Karpas-422 (cell line): ENCODE data around the gene KIAA1549. TPM values are rescaled to one million over a fixed set of nuclear protein-coding genes. Genes with fewer than 3 reads are reported as not detected.

Experiments used
- DNase-seq: peaks from one replicate; pipeline ENCODE4 v3.0.0-alpha.2; 2015
- H2AFZ ChIP-seq: fragments of 200-600 bp; sonication (generic); 2 replicates; pipeline ENCODE4 v1.6.1; 2014; ENCODE audit warnings: antibody characterized with exemption, low read length, mixed read lengths
- H3K27ac ChIP-seq: fragments of 200-600 bp; sonication (generic); 2 replicates; pipeline ENCODE4 v1.5.1; 2014; ENCODE audit warnings: mild to moderate bottlenecking, low read length, moderate library complexity
- H3K27me3 ChIP-seq: fragments of 200-600 bp; sonication (generic); 2 replicates; pipeline ENCODE4 v1.6.1; 2014; ENCODE audit warnings: low read length, mixed read lengths
- H3K36me3 ChIP-seq: fragments of 200-600 bp; sonication (generic); 2 replicates; pipeline ENCODE4 v1.6.1; 2014; ENCODE audit warnings: low read length, mixed read lengths; ENCODE audit not compliant: insufficient read depth
- H3K4me1 ChIP-seq: fragments of 200-600 bp; sonication (generic); 2 replicates; pipeline ENCODE4 v1.6.1; 2014; ENCODE audit warnings: mild to moderate bottlenecking, low read length, mixed read lengths
- H3K4me2 ChIP-seq: fragments of 200-600 bp; sonication (generic); 2 replicates; pipeline ENCODE4 v1.6.1; 2014; ENCODE audit warnings: low read length, low read depth, mild to moderate bottlenecking; ENCODE audit not compliant: poor library complexity, severe bottlenecking
- H3K4me3 ChIP-seq: fragments of 200-600 bp; sonication (generic); 2 replicates; pipeline ENCODE4 v1.5.1; 2014; ENCODE audit warnings: mild to moderate bottlenecking, antibody characterized with exemption, low read length, mixed read lengths
- H3K79me2 ChIP-seq: fragments of 200-600 bp; sonication (generic); 2 replicates; pipeline ENCODE4 v1.6.1; 2014; ENCODE audit warnings: mild to moderate bottlenecking, low read length, mixed read lengths
- H3K9ac ChIP-seq: fragments of 200-600 bp; sonication (generic); 2 replicates; pipeline ENCODE4 v1.6.0; 2014; ENCODE audit warnings: low read length
- H3K9me2 ChIP-seq: fragments of 200-600 bp; sonication (generic), shearing (Covaris generic); replicated peaks from 2 replicates; pipeline ENCODE4 v1.6.0; 2014; ENCODE audit warnings: mild to moderate bottlenecking, low read length, moderate library complexity; ENCODE audit not compliant: insufficient read depth
- H3K9me3 ChIP-seq: fragments of 300-700, 200-600 bp; sonication (generic); 2 replicates; pipeline ENCODE4 v1.6.1; 2014; ENCODE audit warnings: low read length, mixed read lengths
- H4K20me1 ChIP-seq: fragments of 200-600 bp; sonication (generic); 2 replicates; pipeline ENCODE4 v1.6.1; 2014; ENCODE audit warnings: mild to moderate bottlenecking, antibody characterized with exemption, low read length, low read depth; ENCODE audit not compliant: insufficient read depth
- total RNA-seq: library from RNA; depleted of rRNA; stranded (reverse); fragments of >200 nt; shearing (Covaris generic); gene quantifications from 2 replicates; pipeline ENCODE4 v1.2.3, GENCODE V29; 2014; ENCODE audit warnings: low replicate concordance

KIAA1549 gene
- total RNA-seq, 1 experiment from 2014 or later: not detected

GRCh38 chr7:138849701-138850100 is 131.5 kb downstream of the KIAA1549 start:
- H3K9ac ChIP-seq: no peak overlapping the region
- no peak overlapping the region for H2AFZ ChIP-seq
- DNase-seq: no peak
- no peaks in the 10 kb centered on the region for H3K4me1 ChIP-seq
- H3K9me3 ChIP-seq: no peaks in the 10 kb centered on the region
- no peaks in the 10 kb centered on the region for H4K20me1 ChIP-seq
- H3K9me2 ChIP-seq: no peaks in the 10 kb centered on the region
- H3K27ac ChIP-seq: no peak overlapping the region
- H3K4me2 ChIP-seq: no peak overlapping the region
- no peaks in the 10 kb centered on the region for H3K36me3 ChIP-seq
- no peaks in the 10 kb centered on the region for H3K27me3 ChIP-seq
- no peaks in the 10 kb centered on the region for H3K79me2 ChIP-seq
- H3K4me3 ChIP-seq: no peak overlapping the region

GRCh38 chr7:138848056-138848980 is 132.9 kb downstream of the KIAA1549 start:
- H3K9me3 ChIP-seq: no peaks in the 10 kb centered on the region

GRCh38 chr7:138845711-138846110 is 135.5 kb downstream of the KIAA1549 start:
- Histone ChIP-seq H3K27me3 (no peaks in the 10 kb centered on the region; the same call in 1 of the 2 replicates), H3K4me1 (no peaks in the 10 kb centered on the region), H3K9me2 (no peaks in the 10 kb centered on the region), H3K9me3 (no peaks in the 10 kb centered on the region), H3K79me2 (no peaks in the 10 kb centered on the region), H3K9ac (no peak overlapping the region), H4K20me1 (no peaks in the 10 kb centered on the region), H3K4me2 (no peak overlapping the region), H3K4me3 (no peak overlapping the region), H2AFZ (no peak overlapping the region), H3K27ac (no peak overlapping the region), H3K36me3 (no peaks in the 10 kb centered on the region)
- no peak for DNase-seq

More at GRCh38 chr7:138848056-138848980, 132.9 kb downstream of the KIAA1549 start:
- H3K9me2 ChIP-seq: no peaks in the 10 kb centered on the region
- no peaks in the 10 kb centered on the region for H4K20me1 ChIP-seq
- no peak overlapping the region for H3K9ac ChIP-seq
- H3K79me2 ChIP-seq: no peaks in the 10 kb centered on the region
- H3K4me3 ChIP-seq: no peak overlapping the region
- no peak overlapping the region for H3K4me2 ChIP-seq
- DNase-seq: no peak
- H3K36me3 ChIP-seq: no peaks in the 10 kb centered on the region
- no peaks in the 10 kb centered on the region for H3K27me3 ChIP-seq
- H3K4me1 ChIP-seq: no peaks in the 10 kb centered on the region
- H2AFZ ChIP-seq: no peak overlapping the region
- H3K27ac ChIP-seq: no peak overlapping the region

- H4K20me1 ChIP-seq: no peaks in the 10 kb centered on the region
- H2AFZ ChIP-seq: no peak overlapping the region
- no peaks in the 10 kb centered on the region; the same call in 1 of the 2 replicates for H3K27me3 ChIP-seq
- no peak overlapping the region for H3K4me2 ChIP-seq
- H3K9ac ChIP-seq: no peak overlapping the region
- no peak overlapping the region for H3K4me3 ChIP-seq
- no peaks in the 10 kb centered on the region for H3K9me2 ChIP-seq
- no peaks in the 10 kb centered on the region for H3K36me3 ChIP-seq
- H3K27ac ChIP-seq: no peak overlapping the region
- DNase-seq: peak; percentile 47
- no peaks in the 10 kb centered on the region for H3K9me3 ChIP-seq
- no peaks in the 10 kb centered on the region for H3K79me2 ChIP-seq
- H3K4me1 ChIP-seq: no peaks in the 10 kb centered on the region
These were observed 137.3 kb downstream of the KIAA1549 start for GRCh38 chr7:138843632-138844580.

- H3K79me2 ChIP-seq: no peaks in the 10 kb centered on the region
- no peak overlapping the region for H2AFZ ChIP-seq
- no peaks in the 10 kb centered on the region for H3K9me2 ChIP-seq
These were observed 139.1 kb downstream of the KIAA1549 start for GRCh38 chr7:138842111-138842510.

GRCh38 chr7:138838166-138838565 is 143.0 kb downstream of the KIAA1549 start:
- Histone ChIP-seq H4K20me1 (no peaks in the 10 kb centered on the region), H3K9ac (no peak overlapping the region), H3K27me3 (no peaks in the 10 kb centered on the region; the same call in 1 of the 2 replicates), H2AFZ (no peak overlapping the region), H3K4me1 (no peaks in the 10 kb centered on the region), H3K79me2 (no peaks in the 10 kb centered on the region), H3K4me2 (no peak overlapping the region), H3K9me3 (no peaks in the 10 kb centered on the region), H3K36me3 (no peaks in the 10 kb centered on the region), H3K9me2 (no peaks in the 10 kb centered on the region), H3K4me3 (no peak overlapping the region), H3K27ac (no peak overlapping the region)
- no peak for DNase-seq

More at GRCh38 chr7:138842111-138842510, 139.1 kb downstream of the KIAA1549 start:
- no peaks in the 10 kb centered on the region for H3K4me1 ChIP-seq
- H3K4me3 ChIP-seq: no peak overlapping the region
- H3K27me3 ChIP-seq: no peaks in the 10 kb centered on the region; the same call in 1 of the 2 replicates
- no peaks in the 10 kb centered on the region for H3K36me3 ChIP-seq
- no peak for DNase-seq
- no peaks in the 10 kb centered on the region for H4K20me1 ChIP-seq
- no peak overlapping the region for H3K4me2 ChIP-seq
- no peaks in the 10 kb centered on the region for H3K9me3 ChIP-seq
- no peak overlapping the region for H3K27ac ChIP-seq
- H3K9ac ChIP-seq: no peak overlapping the region

- Histone ChIP-seq H3K4me2 (no peak overlapping the region), H2AFZ (no peak overlapping the region), H3K36me3 (no peaks in the 10 kb centered on the region), H3K79me2 (no peaks in the 10 kb centered on the region), H3K27me3 (no peaks in the 10 kb centered on the region), H3K9ac (no peak overlapping the region), H3K4me1 (no peaks in the 10 kb centered on the region), H4K20me1 (no peaks in the 10 kb centered on the region), H3K9me3 (no peaks in the 10 kb centered on the region), H3K27ac (no peak overlapping the region), H3K4me3 (no peak overlapping the region), H3K9me2 (no peaks in the 10 kb centered on the region)
- DNase-seq: no peak
These were observed 143.6 kb downstream of the KIAA1549 start for GRCh38 chr7:138837627-138838026.

- no peak overlapping the region for H2AFZ ChIP-seq
- H3K9ac ChIP-seq: no peak overlapping the region
- H3K27ac ChIP-seq: no peak overlapping the region
- no peaks in the 10 kb centered on the region for H3K27me3 ChIP-seq
- no peaks in the 10 kb centered on the region for H3K9me2 ChIP-seq
- H3K4me2 ChIP-seq: no peak overlapping the region
- no peak for DNase-seq
- no peaks in the 10 kb centered on the region for H3K36me3 ChIP-seq
- H3K4me1 ChIP-seq: no peaks in the 10 kb centered on the region
- H3K9me3 ChIP-seq: no peaks in the 10 kb centered on the region
- H3K4me3 ChIP-seq: no peak overlapping the region
- H3K79me2 ChIP-seq: no peaks in the 10 kb centered on the region
- no peaks in the 10 kb centered on the region for H4K20me1 ChIP-seq
These were observed 146.1 kb downstream of the KIAA1549 start for GRCh38 chr7:138835087-138835486.
